Lower leg skin (tissue), 4 donors: Measurements from ENCODE around the gene EDA. TPM values are rescaled to one million over a fixed set of nuclear protein-coding genes. Genes with fewer than 3 reads are reported as not detected.

Experiments used
- DNase-seq, 2 donors: peaks; one replicate each; pipeline ENCODE4 v3.0.0-alpha.2; 2019; ENCODE audit warnings: low spot score in 2 of 2
- H3K4me3 ChIP-seq: fragments of 200-600 bp; sonication (generic); 2 replicates; pipeline ENCODE4 v1.5.1; 2017; ENCODE audit warnings: mild to moderate bottlenecking, low read depth; ENCODE audit not compliant: poor library complexity, severe bottlenecking
- POLR2A ChIP-seq, 2 donors: fragments of 450-650 bp; IDR thresholded peaks; one replicate each; pipeline ENCODE4 v1.6.1; 2016 to 2017; ENCODE audit warnings: antibody characterized with exemption in 2 of 2, mild to moderate bottlenecking in 1 of 2, moderate library complexity in 1 of 2
- WGBS, 2 donors: methylation state at CpG; one replicate each; pipeline ENCODE4 v1.1.5; 2018; 5-methylcytosine and 5-hydroxymethylcytosine counted together
- intact Hi-C: fragments of 100-400 bp; cut with DNase I; formaldehyde crosslinking; loops from one replicate; pipeline ENCODE4 v1.15.0; 2023; ENCODE audit warnings: low total_unique reads
- total RNA-seq, 4 donors: library from RNA; depleted of rRNA; stranded (reverse); fragments of >200 nt; gene quantifications; one replicate each; pipeline ENCODE4 v1.1.0, GENCODE V29; 2016
- TF ChIP-seq, protein P1 (sequence below), 3 donors: fragments of 450-650 bp; IDR thresholded peaks; one replicate each; pipeline ENCODE4 v1.5.1; 2016; ENCODE audit warnings: antibody characterized with exemption in 3 of 3, mild to moderate bottlenecking in 3 of 3, moderate library complexity in 2 of 3

Gene EDA
- total RNA-seq, 4 donors from 2014 or later, result 3.0 to 9.9 (median 4.5) TPM

- TF ChIP-seq, protein P1, sequence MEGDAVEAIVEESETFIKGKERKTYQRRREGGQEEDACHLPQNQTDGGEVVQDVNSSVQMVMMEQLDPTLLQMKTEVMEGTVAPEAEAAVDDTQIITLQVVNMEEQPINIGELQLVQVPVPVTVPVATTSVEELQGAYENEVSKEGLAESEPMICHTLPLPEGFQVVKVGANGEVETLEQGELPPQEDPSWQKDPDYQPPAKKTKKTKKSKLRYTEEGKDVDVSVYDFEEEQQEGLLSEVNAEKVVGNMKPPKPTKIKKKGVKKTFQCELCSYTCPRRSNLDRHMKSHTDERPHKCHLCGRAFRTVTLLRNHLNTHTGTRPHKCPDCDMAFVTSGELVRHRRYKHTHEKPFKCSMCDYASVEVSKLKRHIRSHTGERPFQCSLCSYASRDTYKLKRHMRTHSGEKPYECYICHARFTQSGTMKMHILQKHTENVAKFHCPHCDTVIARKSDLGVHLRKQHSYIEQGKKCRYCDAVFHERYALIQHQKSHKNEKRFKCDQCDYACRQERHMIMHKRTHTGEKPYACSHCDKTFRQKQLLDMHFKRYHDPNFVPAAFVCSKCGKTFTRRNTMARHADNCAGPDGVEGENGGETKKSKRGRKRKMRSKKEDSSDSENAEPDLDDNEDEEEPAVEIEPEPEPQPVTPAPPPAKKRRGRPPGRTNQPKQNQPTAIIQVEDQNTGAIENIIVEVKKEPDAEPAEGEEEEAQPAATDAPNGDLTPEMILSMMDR (IDR thresholded peaks at IDR 0.05), result no peak
- no peak for TF ChIP-seq POLR2A (IDR thresholded peaks at IDR 0.05)
- 49 to 55% methylated on average over 2 of the region's 2 CpGs for WGBS, 2 donors
- DNase-seq, result no peak
- intact Hi-C loops, result no loop called here
- H3K4me3 ChIP-seq, result no peak overlapping the region
Observed at GRCh38 chrX:70001269-70001668, 385.4 kb downstream of the EDA start.

DNA sequence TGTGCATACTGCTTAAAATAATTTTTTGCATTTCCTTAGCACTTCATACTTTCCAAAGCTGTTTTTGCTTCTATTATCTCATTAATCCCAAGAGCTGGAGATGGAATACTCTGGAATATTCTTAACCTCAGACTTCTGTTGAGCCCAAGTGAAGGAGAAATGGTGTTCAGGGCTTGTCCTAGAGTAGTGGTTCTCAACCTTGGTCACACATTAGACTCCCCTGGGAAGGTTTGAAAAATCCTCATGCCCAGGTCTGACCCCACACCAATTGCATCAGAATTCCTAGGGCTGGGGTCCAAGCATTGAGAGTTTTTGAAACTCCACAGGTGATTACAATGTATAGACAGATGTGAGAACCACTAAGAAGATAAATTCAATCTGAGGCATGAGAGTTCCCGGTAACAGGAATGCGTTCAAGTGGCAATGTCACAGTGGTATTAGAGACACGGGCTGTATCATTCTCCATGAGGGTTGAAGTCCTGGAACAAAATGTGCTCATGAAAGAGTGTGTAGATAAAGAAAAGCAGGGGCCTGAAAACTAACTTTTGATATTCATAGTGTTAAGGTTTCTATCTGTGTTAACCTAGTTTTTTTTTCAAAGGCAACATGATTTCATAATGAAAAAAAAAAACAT lies 385.9 kb downstream of the EDA start:
- 77 to 94% methylated on average over 3 of the region's 3 CpGs for WGBS, 2 donors
- DNase-seq, result no peak
- no peak overlapping the region for H3K4me3 ChIP-seq
- TF ChIP-seq, protein P1 (IDR thresholded peaks at IDR 0.05), result no peak
- no peak for TF ChIP-seq POLR2A (IDR thresholded peaks at IDR 0.05)
- intact Hi-C loops, result no loop called here

DNA sequence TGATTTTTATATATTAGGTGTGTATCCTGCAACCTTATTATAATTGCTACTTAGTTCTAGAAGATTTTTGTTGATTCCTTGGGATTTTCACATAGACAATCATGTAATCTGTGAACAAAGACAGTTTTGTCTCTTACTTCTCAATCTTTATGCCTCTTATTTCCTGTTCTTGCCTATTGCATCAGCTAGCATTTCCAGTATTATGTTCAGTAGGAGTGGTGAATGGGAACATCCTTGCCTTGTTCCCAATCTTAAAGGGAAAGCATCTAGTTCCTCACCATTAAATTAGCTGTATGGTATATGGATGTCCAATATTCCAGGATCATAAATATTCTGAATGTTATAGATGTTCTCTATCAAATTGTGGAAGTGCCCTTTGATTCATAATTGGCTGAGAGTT lies 392.0 kb downstream of the EDA start:
- no peak overlapping the region for H3K4me3 ChIP-seq
- no peak for DNase-seq
- intact Hi-C loops, result no loop called here
- TF ChIP-seq, protein P1 (IDR thresholded peaks at IDR 0.05), result no peak
- no peak for TF ChIP-seq POLR2A (IDR thresholded peaks at IDR 0.05)

DNA sequence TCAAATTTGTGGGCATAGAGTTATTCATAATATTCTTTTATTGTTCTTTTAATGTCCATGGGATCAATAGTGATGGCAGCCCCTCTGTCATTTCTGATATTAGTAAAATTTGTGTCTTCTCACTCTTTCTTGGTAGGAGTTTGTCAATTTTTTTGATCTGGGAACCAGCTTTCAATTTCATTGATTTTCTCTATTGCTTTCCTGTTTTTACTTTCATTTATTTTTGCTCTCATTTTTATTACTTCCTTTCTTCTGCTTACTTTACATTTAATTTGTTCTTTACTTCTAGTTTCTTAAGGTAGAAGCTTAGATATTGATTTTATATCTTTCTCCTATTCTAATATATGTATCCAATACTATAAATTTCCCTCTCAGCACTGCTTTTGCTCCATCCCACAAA lies 393.1 kb downstream of the EDA start:
- intact Hi-C loops, result no loop called here
- no peak overlapping the region for H3K4me3 ChIP-seq
- no peak for DNase-seq
- TF ChIP-seq POLR2A (IDR thresholded peaks at IDR 0.05), result no peak
- TF ChIP-seq, protein P1 (IDR thresholded peaks at IDR 0.05), result no peak

- DNase-seq, result no peak
- intact Hi-C loops, result loop anchor here (5.0 kb wide), 1 partner anchor 1298 kb away; no protein-coding TSS in a partner anchor
- no peak overlapping the region for H3K4me3 ChIP-seq
- 72 to 83% methylated on average over 2 of the region's 2 CpGs for WGBS, 2 donors
- TF ChIP-seq, protein P1 (IDR thresholded peaks at IDR 0.05), result no peak
- no peak for TF ChIP-seq POLR2A (IDR thresholded peaks at IDR 0.05)
Observed at GRCh38 chrX:70009970-70010369, 394.1 kb downstream of the EDA start.

DNA sequence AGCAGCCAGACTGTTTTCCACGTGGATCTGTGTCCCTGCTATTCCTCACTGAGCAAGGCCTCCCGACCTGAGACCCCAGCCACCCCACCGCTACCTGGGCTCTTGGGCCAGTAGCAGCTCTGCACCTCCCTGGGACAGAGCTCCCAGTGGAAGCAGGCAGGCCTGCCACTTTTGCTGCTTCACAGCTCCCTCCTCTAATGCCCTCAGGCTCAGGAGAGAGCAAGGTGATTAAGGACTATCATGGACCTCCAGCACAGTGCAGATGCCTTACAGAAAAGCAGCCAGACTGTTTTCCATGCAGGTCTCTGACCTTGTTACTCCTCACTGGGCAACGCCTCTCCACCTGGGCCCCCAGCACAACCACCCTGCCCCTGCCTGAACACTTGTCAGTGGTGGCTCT lies 396.8 kb downstream of the EDA start:
- 58 to 80% methylated on average over 1 to 4 of the region's 4 CpGs for WGBS, 2 donors
- intact Hi-C loops, result loop anchor here (5.0 kb wide), 1 partner anchor 1300 kb away; no protein-coding TSS in a partner anchor
- no peak for DNase-seq
- H3K4me3 ChIP-seq, result no peak overlapping the region
- TF ChIP-seq, protein P1 (IDR thresholded peaks at IDR 0.05), result no peak
- no peak for TF ChIP-seq POLR2A (IDR thresholded peaks at IDR 0.05)
